Endothelial cell of umbilical vein (primary cell): Measurements from ENCODE around the gene PRUNE2. TPM values are rescaled to one million over a fixed set of nuclear protein-coding genes. Genes with fewer than 3 reads are reported as not detected.

Source experiments
- BruUV-seq: library from RNA; stranded (reverse); fragments of 400-500 nt; replicated peaks from 2 replicates; lab custom pipeline; 2021; lab: Mats Ljungman, UMichigan
- CTCF ChIA-PET: fragments of 300-600, 350-600 bp; sonication (Branson Sonifier 250); formaldehyde crosslinking; loops from one replicate; lab custom pipeline; 2021; ENCODE audit warnings: antibody characterized with exemption, inconsistent platforms; lab: Charles Lee
- POLR2A ChIA-PET: fragments of 300-600, 350-600 bp; sonication (Branson Sonifier 250); formaldehyde crosslinking; loops from one replicate; lab custom pipeline; 2021; ENCODE audit warnings: antibody characterized with exemption, inconsistent platforms; lab: Charles Lee
- DNase-seq: peaks from one replicate; pipeline ENCODE4 v3.0.0-alpha.2; 2011; ENCODE audit warnings: low read depth, low spot score
- FAIRE-seq: peaks from 2 replicates; lab custom pipeline; 2011; peaks lifted over from hg19 to GRCh38; lab: Jason Lieb, UNC
- H2AFZ ChIP-seq: 2 replicates; pipeline ENCODE4 v1.6.0; 2012; ENCODE audit warnings: low read depth, low read length, control low read depth, inconsistent platforms
- H3K27ac ChIP-seq: 2 replicates; pipeline ENCODE4 v1.5.1; 2011; ENCODE audit warnings: low read depth, mild to moderate bottlenecking, control low read depth, low read length, moderate library complexity; ENCODE audit not compliant: insufficient read depth
- H3K27me3 ChIP-seq, 2 experiments: 2 replicates each; pipeline versions ENCODE4 v1.6.0 to v1.6.1; 2011; ENCODE audit warnings: low read length in 2 of 2, mixed read lengths in 1 of 2; ENCODE audit not compliant: control insufficient read depth in 2 of 2, insufficient read depth in 2 of 2
- H3K36me3 ChIP-seq, 2 experiments: 2 replicates in 1 of 2; 3 replicates in 1 of 2; pipeline ENCODE4 v1.5.1; 2011; ENCODE audit warnings: low read length in 2 of 2, mild to moderate bottlenecking in 1 of 2, moderate library complexity in 1 of 2; ENCODE audit not compliant: control insufficient read depth in 2 of 2, insufficient read depth in 2 of 2; ENCODE audit errors: extremely low read depth in 1 of 2
- H3K4me1 ChIP-seq: 3 replicates; pipeline ENCODE4 v1.5.1; 2011; ENCODE audit warnings: mild to moderate bottlenecking, low read length; ENCODE audit not compliant: control insufficient read depth, insufficient read depth; ENCODE audit errors: extremely low read depth
- H3K4me2 ChIP-seq: 2 replicates; pipeline ENCODE4 v1.6.1; 2011; ENCODE audit warnings: low read length, control low read depth, mixed read lengths; ENCODE audit not compliant: insufficient read depth
- H3K4me3 ChIP-seq, 3 experiments: fragments of 200-600 bp in 1 of 3; sonication (generic), shearing (Covaris generic) in 1 of 3; replicated peaks in 1 of 3; 2 replicates each; pipeline ENCODE4 v1.5.1; 2011 to 2016; ENCODE audit warnings: control low read depth in 3 of 3, low read length in 3 of 3, mild to moderate bottlenecking in 2 of 3, inconsistent platforms in 1 of 3, low read depth in 1 of 3, moderate library complexity in 1 of 3; ENCODE audit not compliant: insufficient read depth in 1 of 3
- H3K79me2 ChIP-seq: 2 replicates; pipeline ENCODE4 v1.6.0; 2012; ENCODE audit warnings: low read length, inconsistent platforms; ENCODE audit not compliant: control insufficient read depth, insufficient read depth
- H3K9ac ChIP-seq: replicated peaks from 2 replicates; pipeline ENCODE3; 2011; ENCODE audit warnings: low read length, control low read depth; ENCODE audit not compliant: insufficient read depth; ENCODE audit errors: extremely low read depth
- H3K9me1 ChIP-seq: replicated peaks from 3 replicates; pipeline ENCODE4 v1.6.0; 2011; ENCODE audit warnings: mild to moderate bottlenecking, low read length; ENCODE audit not compliant: control insufficient read depth, insufficient read depth; ENCODE audit errors: extremely low read depth
- H3K9me3 ChIP-seq: replicated peaks from 2 replicates; pipeline ENCODE4 v1.5.1; 2012; ENCODE audit warnings: low read length, inconsistent platforms; ENCODE audit not compliant: control insufficient read depth, insufficient read depth
- H4K20me1 ChIP-seq: replicated peaks from 2 replicates; pipeline ENCODE3; 2011; ENCODE audit warnings: mild to moderate bottlenecking, low read length; ENCODE audit not compliant: control insufficient read depth, insufficient read depth; ENCODE audit errors: extremely low read depth
- CTCF ChIP-seq, 2 donors: IDR thresholded peaks; 1 replicate in 1 of 2; 2 replicates in 1 of 2; pipeline ENCODE4 v1.5.1; 2011; ENCODE audit warnings: low read length in 2 of 2, mild to moderate bottlenecking in 2 of 2, moderate library complexity in 2 of 2, control low read depth in 1 of 2, inconsistent platforms in 1 of 2, low read depth in 1 of 2; ENCODE audit not compliant: insufficient read depth in 1 of 2; ENCODE audit errors: extremely low read depth in 1 of 2
- EZH2 ChIP-seq: IDR thresholded peaks from 2 replicates; pipeline ENCODE4 v1.6.1; 2012; ENCODE audit warnings: borderline replicate concordance, low read depth, mild to moderate bottlenecking, moderate library complexity, low read length, inconsistent platforms; ENCODE audit not compliant: severe bottlenecking
- FOS ChIP-seq: IDR thresholded peaks from 2 replicates; pipeline ENCODE4 v1.6.1; 2011; ENCODE audit warnings: mild to moderate bottlenecking, low read length, moderate library complexity, borderline replicate concordance; ENCODE audit not compliant: insufficient read depth
- GATA2 ChIP-seq: IDR thresholded peaks from 2 replicates; pipeline ENCODE4 v1.7.0; 2011; ENCODE audit warnings: low read depth, mild to moderate bottlenecking, moderate library complexity, mixed read lengths, low read length; ENCODE audit not compliant: insufficient read length, insufficient read depth
- JUN ChIP-seq: IDR thresholded peaks from 2 replicates; pipeline ENCODE4 v1.6.1; 2011; ENCODE audit warnings: borderline replicate concordance, low read depth; ENCODE audit not compliant: insufficient read length, insufficient read depth
- MAX ChIP-seq: IDR thresholded peaks from 2 replicates; pipeline ENCODE4 v1.6.1; 2011; ENCODE audit not compliant: insufficient read depth, insufficient read length
- MYC ChIP-seq: IDR thresholded peaks from one replicate; pipeline ENCODE4 v1.6.1; 2011; ENCODE audit warnings: mild to moderate bottlenecking, low read depth, low read length
- POLR2A ChIP-seq: IDR thresholded peaks from 2 replicates; pipeline ENCODE4 v1.6.1; 2012; ENCODE audit warnings: low read depth, mild to moderate bottlenecking, control low read depth, low read length
- POLR2AphosphoS5 ChIP-seq: IDR thresholded peaks from 2 replicates; pipeline ENCODE4 v1.6.1; 2012; ENCODE audit warnings: low read depth, mild to moderate bottlenecking, control low read depth, low read length, moderate library complexity; ENCODE audit not compliant: insufficient read depth
- dilution Hi-C: fragments of 300-500 bp; cut with MboI; formaldehyde crosslinking; loops from one replicate; pipeline ENCODE4 v1.15.0; 2019; ENCODE audit warnings: low sequenced_read_pairs; ENCODE audit not compliant: extremely low pct_ligation_motif_present
- intact Hi-C: fragments of 100-400 bp; cut with micrococcal nuclease; formaldehyde crosslinking; loops from one replicate; pipeline ENCODE4 v1.10.0; 2022
- polyA plus RNA-seq, 4 experiments: library from polyadenylated mRNA; depleted of rRNA in 3 of 4; stranded (reverse) in 3 of 4; unstranded in 1 of 4; fragments of >200 nt; gene quantifications; 2 replicates each; pipeline versions ENCODE4 v1.2.1 to v1.2.3, GENCODE V29; 2011 to 2012; ENCODE audit warnings: missing spikeins in 1 of 4
- total RNA-seq: library from RNA; stranded (reverse); gene quantifications from 2 replicates; pipeline ENCODE4 v1.2.3, GENCODE V29; 2021

PRUNE2 gene
- total and polyA plus RNA-seq, 2 donors (not counting 3 experiments of a cell fraction or from before 2014, with no cell fraction given): 15.8 to 21.7 TPM

GRCh38 chr9:76729980-76730737, 175.8 kb downstream of the PRUNE2 start:
- ChIA-PET CTCF (interaction anchor here (2.0 kb wide), 1 partner anchor 12 kb away, joined by 5 read pairs; no protein-coding TSS in a partner anchor), POLR2A (no interaction called here)
- intact Hi-C loops: no loop called here

GRCh38 chr9:76729116-76729515, 176.8 kb downstream of the PRUNE2 start:
- CTCF ChIA-PET: interaction anchor here (2.0 kb wide), 1 partner anchor 10 kb away, joined by 5 read pairs; no protein-coding TSS in a partner anchor
- TF ChIP-seq JUN: no peak
- TF ChIP-seq CTCF (IDR thresholded peaks at IDR 0.05; ENCODE audit: extremely low read depth in 1 of 2, insufficient read depth in 1 of 2, low read depth in 1 of 2, low read length in 2 of 2): no peak
- TF ChIP-seq FOS: no peak
- TF ChIP-seq POLR2AphosphoS5: no peak
- TF ChIP-seq POLR2A: no peak
- TF ChIP-seq MAX: no peak
- TF ChIP-seq GATA2: no peak
- TF ChIP-seq MYC: no peak
- no peak for TF ChIP-seq EZH2
- H2AFZ ChIP-seq: no peak overlapping the region
- FAIRE-seq: no peak
- peaks cover 5 to 8% of the 10 kb centered on the region in 2 experiments for H3K27me3 ChIP-seq
- H3K79me2 ChIP-seq: no peaks in the 10 kb centered on the region
- no peak for DNase-seq
- H3K9me3 ChIP-seq: no peaks in the 10 kb centered on the region
- H3K9me1 ChIP-seq: no peaks in the 10 kb centered on the region
- no TSS peak for BruUV-seq
- no peak overlapping the region for H3K9ac ChIP-seq
- H3K4me1 ChIP-seq: no peaks in the 10 kb centered on the region
- POLR2A ChIA-PET: no interaction called here
- H3K36me3 ChIP-seq: no peaks in the 10 kb centered on the region
- no peak overlapping the region for H3K4me2 ChIP-seq
- no peak overlapping the region for H3K27ac ChIP-seq
- H3K4me3 ChIP-seq: no peak overlapping the region
- intact Hi-C loops (no loop called here), dilution Hi-C loops (no loop called here)
- H4K20me1 ChIP-seq: no peaks in the 10 kb centered on the region

More at GRCh38 chr9:76729980-76730737, 175.8 kb downstream of the PRUNE2 start:
- BruUV-seq: no TSS peak
- Histone ChIP-seq H3K27me3 (peaks cover 8 to 10% of the 10 kb centered on the region in 2 experiments), H3K4me1 (no peaks in the 10 kb centered on the region), H3K9me3 (no peaks in the 10 kb centered on the region), H3K36me3 (no peaks in the 10 kb centered on the region), H3K4me3 (no peak overlapping the region), H3K79me2 (no peaks in the 10 kb centered on the region), H3K27ac (no peak overlapping the region), H3K9ac (no peak overlapping the region), H2AFZ (no peak overlapping the region), H4K20me1 (no peaks in the 10 kb centered on the region), H3K9me1 (no peaks in the 10 kb centered on the region), H3K4me2 (no peak overlapping the region)
- dilution Hi-C loops: no loop called here
- FAIRE-seq: no peak
- no peak for TF ChIP-seq MYC
- TF ChIP-seq GATA2: no peak
- TF ChIP-seq MAX: no peak
- DNase-seq: no peak
